Measurements from ENCODE around the gene STARD10. TPM values are rescaled to one million over a fixed set of nuclear protein-coding genes. Genes with fewer than 3 reads are reported as not detected.

Gene STARD10
- total and polyA plus RNA-seq, 2 of the 8 experiments (the other 6 are each of a cell fraction or from before 2014, with no cell fraction given), result 23.7 to 35.7 TPM

DNA sequence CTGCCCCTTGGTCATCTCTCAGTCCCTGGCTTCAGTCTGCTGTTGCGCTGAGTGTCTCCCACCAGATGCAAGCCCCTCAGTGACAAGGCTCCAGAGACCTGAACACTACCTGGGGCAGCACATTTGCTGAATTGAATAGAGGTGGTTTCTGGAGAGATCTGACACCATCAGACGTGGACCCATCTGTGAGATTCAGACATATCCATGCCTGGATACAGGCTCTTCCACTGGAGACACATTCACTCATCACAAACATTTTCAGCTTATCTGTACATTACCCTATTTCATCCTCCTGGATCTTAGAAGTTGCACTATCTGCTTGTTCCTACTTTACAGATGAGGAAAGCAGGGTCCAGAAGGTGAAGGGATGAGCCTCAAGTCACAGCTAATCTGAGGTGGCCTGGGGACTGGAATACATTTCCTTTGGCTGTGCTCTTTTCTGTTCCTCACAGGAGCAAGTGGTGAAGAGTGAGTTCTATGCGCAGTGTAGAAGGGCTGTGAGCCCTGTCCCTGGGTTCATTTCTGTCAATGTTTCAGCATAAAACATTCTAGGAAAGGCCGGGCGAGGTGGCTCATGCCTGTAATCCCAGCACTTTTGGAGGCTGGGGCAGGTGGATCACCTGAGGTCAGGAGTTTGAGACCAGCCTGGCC lies 39.4 kb upstream of the STARD10 start (continued):
- TF ChIP-seq CTCF (IDR thresholded peaks at IDR 0.05; ENCODE audit: control extremely low read depth in 1 of 3, insufficient read depth in 1 of 3, low read depth in 1 of 3, low read length in 3 of 3) (no peak), HDAC6 (IDR thresholded peaks at IDR 0.05; ENCODE audit: low read depth, low read length) (no peak), CHD1 (IDR thresholded peaks at IDR 0.05; ENCODE audit: low read depth, low read length) (no peak), KDM1A (IDR thresholded peaks at IDR 0.05; ENCODE audit: borderline replicate concordance, low read length) (no peak), NRF1 (IDR thresholded peaks at IDR 0.05; ENCODE audit: low read depth, low read length) (no peak), BACH1 (IDR thresholded peaks at IDR 0.05; ENCODE audit: low read length) (no peak)

All from H1 (cell line).